GM23338 (cell line): ENCODE results near the gene BTG3. TPM values are rescaled to one million over a fixed set of nuclear protein-coding genes. Genes with fewer than 3 reads are reported as not detected.

Source experiments
- ATAC-seq: fragments of 200-7000 bp; cut with Tn5 transposase; 3 replicates; pipeline ENCODE4 v1.9.1; 2020
- DNase-seq: peaks from one replicate; pipeline ENCODE4 v3.0.0-alpha.2; 2015; ENCODE audit warnings: low spot score
- H2AFZ ChIP-seq: fragments of 200-600 bp; sonication (generic); 2 replicates; pipeline ENCODE4 v1.8.0; 2016; ENCODE audit warnings: antibody characterized with exemption, mild to moderate bottlenecking, moderate library complexity
- H3F3A ChIP-seq: fragments of 200-600 bp; sonication (generic); replicated peaks from 2 replicates; pipeline ENCODE4 v1.8.0; 2017; ENCODE audit warnings: antibody characterized with exemption, mixed run types, low read depth
- H3K27ac ChIP-seq: fragments of 200-600 bp; sonication (generic); 2 replicates; pipeline ENCODE4 v1.6.1; 2016; ENCODE audit warnings: low read depth
- H3K27me3 ChIP-seq: fragments of 200-600 bp; sonication (generic); 2 replicates; pipeline ENCODE4 v1.8.0; 2016; ENCODE audit warnings: mild to moderate bottlenecking, mixed run types, moderate library complexity; ENCODE audit not compliant: insufficient read depth
- H3K36me3 ChIP-seq: fragments of 200-600 bp; sonication (generic); 2 replicates; pipeline ENCODE4 v1.8.0; 2016; ENCODE audit warnings: mild to moderate bottlenecking; ENCODE audit not compliant: insufficient read depth
- H3K4me1 ChIP-seq: fragments of 200-600 bp; sonication (generic); 2 replicates; pipeline ENCODE4 v1.8.0; 2016; ENCODE audit warnings: mild to moderate bottlenecking, moderate library complexity; ENCODE audit not compliant: insufficient read depth
- H3K4me2 ChIP-seq: fragments of 200-600 bp; sonication (generic); 2 replicates; pipeline ENCODE4 v1.7.1; 2017; ENCODE audit warnings: mixed run types
- H3K4me3 ChIP-seq: fragments of 200-600 bp; sonication (generic); 2 replicates; pipeline ENCODE4 v1.6.1; 2016; ENCODE audit warnings: mixed run types
- H3K79me2 ChIP-seq: fragments of 200-600 bp; sonication (generic); replicated peaks from 2 replicates; pipeline ENCODE4 v1.8.0; 2017; ENCODE audit warnings: mild to moderate bottlenecking; ENCODE audit not compliant: insufficient read depth
- H3K9me2 ChIP-seq: fragments of 200-600 bp; sonication (generic); 2 replicates; pipeline ENCODE4 v1.8.0; 2017; ENCODE audit not compliant: insufficient read depth
- H4K20me1 ChIP-seq: fragments of 200-600 bp; sonication (generic); replicated peaks from 2 replicates; pipeline ENCODE4 v1.8.0; 2017; ENCODE audit warnings: mild to moderate bottlenecking; ENCODE audit not compliant: insufficient read depth
- H3K27ac Mint-ChIP-seq: 2 replicates; pipeline ENCODE4 v1.8.0; 2020; ENCODE audit warnings: inconsistent platforms, mild to moderate bottlenecking, moderate library complexity, mixed read lengths
- H3K27me3 Mint-ChIP-seq: 3 replicates; pipeline ENCODE4 v1.8.0; 2022; ENCODE audit warnings: low read depth, mild to moderate bottlenecking, moderate library complexity, mixed read lengths, inconsistent platforms; ENCODE audit not compliant: insufficient read depth, poor library complexity
- H3K36me3 Mint-ChIP-seq: 3 replicates; pipeline ENCODE4 v1.8.0; 2021; ENCODE audit warnings: low read depth, mild to moderate bottlenecking, inconsistent platforms, moderate library complexity, mixed read lengths
- H3K4me1 Mint-ChIP-seq: 3 replicates; pipeline ENCODE4 v1.8.0; 2020; ENCODE audit warnings: mild to moderate bottlenecking, inconsistent platforms, mixed read lengths
- H3K4me3 Mint-ChIP-seq: 3 replicates; pipeline ENCODE4 v1.8.0; 2021; ENCODE audit warnings: moderate library complexity, mild to moderate bottlenecking, inconsistent platforms, mixed read lengths
- H3K9me3 Mint-ChIP-seq: 3 replicates; pipeline ENCODE4 v1.8.0; 2020; ENCODE audit warnings: moderate library complexity, mild to moderate bottlenecking, inconsistent platforms, mixed read lengths
- CREB1 ChIP-seq: fragments of 250-450 bp; sonication (Bioruptor Pico); IDR thresholded peaks from 2 replicates; pipeline ENCODE4 v1.5.0; 2020; ENCODE audit warnings: low read depth, mild to moderate bottlenecking, moderate library complexity
- CTCF ChIP-seq, 2 experiments: fragments of 200-600 bp in 1 of 2; sonication (generic) in 1 of 2; conservative IDR thresholded peaks; 2 replicates each; pipeline versions ENCODE4 v1.5.1 to v1.6.1; 2016 to 2017; ENCODE audit warnings: antibody characterized with exemption in 2 of 2, low read depth in 2 of 2, mild to moderate bottlenecking in 2 of 2, moderate library complexity in 1 of 2
- ETS1 ChIP-seq: IDR thresholded peaks from 2 replicates; pipeline ENCODE4 v1.6.1; 2016; ENCODE audit warnings: antibody characterized with exemption
- EZH2 ChIP-seq: fragments of 200-600 bp; sonication (generic); IDR thresholded peaks from one replicate; pipeline ENCODE4 v1.8.0; 2017; ENCODE audit warnings: antibody characterized with exemption, mild to moderate bottlenecking, low read depth; ENCODE audit not compliant: unreplicated experiment
- EZH2phosphoT487 ChIP-seq: fragments of 200-600 bp; sonication (generic); IDR thresholded peaks from one replicate; pipeline ENCODE4 v1.8.1; 2018; ENCODE audit warnings: antibody characterized with exemption; ENCODE audit not compliant: unreplicated experiment
- JUNB ChIP-seq: IDR thresholded peaks from one replicate; pipeline ENCODE4 v1.6.1; 2016; ENCODE audit warnings: antibody characterized with exemption; ENCODE audit not compliant: unreplicated experiment
- NANOG ChIP-seq: IDR thresholded peaks from 2 replicates; pipeline ENCODE4 v1.6.1; 2016; ENCODE audit warnings: antibody characterized with exemption, borderline replicate concordance
- POLR2AphosphoS5 ChIP-seq: IDR thresholded peaks from 2 replicates; pipeline ENCODE4 v1.6.1; 2016; ENCODE audit warnings: antibody characterized with exemption, low read depth
- STAT1 ChIP-seq: IDR thresholded peaks from one replicate; pipeline ENCODE4 v1.6.1; 2016; ENCODE audit warnings: antibody characterized with exemption; ENCODE audit not compliant: unreplicated experiment
- ZNF114 ChIP-seq: fragments of 250-450 bp; sonication (Bioruptor Pico); IDR thresholded peaks from 2 replicates; pipeline ENCODE4 v1.5.0; 2020; ENCODE audit warnings: mild to moderate bottlenecking, moderate library complexity
- ZNF331 ChIP-seq: fragments of 250-450 bp; sonication (Bioruptor Pico); IDR thresholded peaks from 2 replicates; pipeline ENCODE4 v1.5.0; 2020; ENCODE audit warnings: low read depth, mild to moderate bottlenecking, moderate library complexity
- ZNF462 ChIP-seq: fragments of 250-450 bp; sonication (Bioruptor Pico); IDR thresholded peaks from 2 replicates; pipeline ENCODE4 v1.5.0; 2020; ENCODE audit warnings: mild to moderate bottlenecking, moderate library complexity
- polyA plus RNA-seq: library from polyadenylated mRNA; unstranded; fragments of >200 nt; fragmentation: Nextera tagmentation; extraction: Ambion mirVana; gene quantifications from 2 replicates; pipeline ENCODE4 v1.2.1, GENCODE V29; 2016
- total RNA-seq: library from RNA; depleted of rRNA; stranded (reverse); fragments of >200 nt; shearing (Covaris generic); gene quantifications from 2 replicates; pipeline ENCODE4 v1.2.3, GENCODE V29; 2014
- TF ChIP-seq, protein P1 (sequence below): IDR thresholded peaks from one replicate; pipeline ENCODE4 v1.6.1; 2018; ENCODE audit warnings: antibody characterized with exemption; ENCODE audit not compliant: unreplicated experiment

Gene BTG3
- total and polyA plus RNA-seq, 2 experiments from 2014 or later, result 24.0 to 43.8 TPM

GRCh38 chr21:17610911-17611310 is 1.8 kb downstream of the BTG3 start:
- no peak overlapping the region for H3K27ac ChIP-seq
- no peak overlapping the region for H2AFZ ChIP-seq
- ATAC-seq (no peak), DNase-seq (no peak)
- H3F3A ChIP-seq, result no peaks in the 10 kb centered on the region
- peak overlapping the region; percentile 95 for H3K4me3 ChIP-seq
- no peaks in the 10 kb centered on the region for H3K9me2 ChIP-seq
- peaks cover 13% of the 10 kb centered on the region for H3K4me1 Mint-ChIP-seq
- peaks cover 34% of the 10 kb centered on the region for H3K36me3 Mint-ChIP-seq
- TF ChIP-seq POLR2AphosphoS5 (no peak), CREB1 (CRISPR knock-in tag) (no peak), JUNB (no peak), EZH2phosphoT487 (no peak), CTCF (conservative IDR thresholded peaks at IDR 0.05; ENCODE audit: low read depth in 2 of 2) (no peak), STAT1 (no peak), ETS1 (no peak), EZH2 (no peak), NANOG (no peak), ZNF331 (CRISPR knock-in tag) (no peak), ZNF462 (no peak), ZNF114 (no peak)
- TF ChIP-seq, protein P1, sequence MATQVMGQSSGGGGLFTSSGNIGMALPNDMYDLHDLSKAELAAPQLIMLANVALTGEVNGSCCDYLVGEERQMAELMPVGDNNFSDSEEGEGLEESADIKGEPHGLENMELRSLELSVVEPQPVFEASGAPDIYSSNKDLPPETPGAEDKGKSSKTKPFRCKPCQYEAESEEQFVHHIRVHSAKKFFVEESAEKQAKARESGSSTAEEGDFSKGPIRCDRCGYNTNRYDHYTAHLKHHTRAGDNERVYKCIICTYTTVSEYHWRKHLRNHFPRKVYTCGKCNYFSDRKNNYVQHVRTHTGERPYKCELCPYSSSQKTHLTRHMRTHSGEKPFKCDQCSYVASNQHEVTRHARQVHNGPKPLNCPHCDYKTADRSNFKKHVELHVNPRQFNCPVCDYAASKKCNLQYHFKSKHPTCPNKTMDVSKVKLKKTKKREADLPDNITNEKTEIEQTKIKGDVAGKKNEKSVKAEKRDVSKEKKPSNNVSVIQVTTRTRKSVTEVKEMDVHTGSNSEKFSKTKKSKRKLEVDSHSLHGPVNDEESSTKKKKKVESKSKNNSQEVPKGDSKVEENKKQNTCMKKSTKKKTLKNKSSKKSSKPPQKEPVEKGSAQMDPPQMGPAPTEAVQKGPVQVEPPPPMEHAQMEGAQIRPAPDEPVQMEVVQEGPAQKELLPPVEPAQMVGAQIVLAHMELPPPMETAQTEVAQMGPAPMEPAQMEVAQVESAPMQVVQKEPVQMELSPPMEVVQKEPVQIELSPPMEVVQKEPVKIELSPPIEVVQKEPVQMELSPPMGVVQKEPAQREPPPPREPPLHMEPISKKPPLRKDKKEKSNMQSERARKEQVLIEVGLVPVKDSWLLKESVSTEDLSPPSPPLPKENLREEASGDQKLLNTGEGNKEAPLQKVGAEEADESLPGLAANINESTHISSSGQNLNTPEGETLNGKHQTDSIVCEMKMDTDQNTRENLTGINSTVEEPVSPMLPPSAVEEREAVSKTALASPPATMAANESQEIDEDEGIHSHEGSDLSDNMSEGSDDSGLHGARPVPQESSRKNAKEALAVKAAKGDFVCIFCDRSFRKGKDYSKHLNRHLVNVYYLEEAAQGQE, result no peak
- H3K4me1 ChIP-seq, result peaks cover 11% of the 10 kb centered on the region
- no peak overlapping the region for H3K27ac Mint-ChIP-seq
- H3K36me3 ChIP-seq, result no peaks in the 10 kb centered on the region; the same call in 1 of the 2 replicates
- H3K79me2 ChIP-seq, result peaks cover 54% of the 10 kb centered on the region
- H3K4me3 Mint-ChIP-seq, result peak overlapping the region; percentile 80
- no peaks in the 10 kb centered on the region for H3K9me3 Mint-ChIP-seq
- peak overlapping the region; percentile 98 for H3K4me2 ChIP-seq
- H3K27me3 ChIP-seq, result peaks cover 21% of the 10 kb centered on the region
- H3K27me3 Mint-ChIP-seq, result peaks cover 12% of the 10 kb centered on the region
- H4K20me1 ChIP-seq, result peaks cover 10% of the 10 kb centered on the region
